Measurements from ENCODE around the gene ATP2A1. TPM values are rescaled to one million over a fixed set of nuclear protein-coding genes. Genes with fewer than 3 reads are reported as not detected.

ATP2A1 gene
- total and polyA plus RNA-seq, 2 donors (not counting 3 experiments of a cell fraction or from before 2014, with no cell fraction given) = 1.2 to 2.5 TPM

DNA sequence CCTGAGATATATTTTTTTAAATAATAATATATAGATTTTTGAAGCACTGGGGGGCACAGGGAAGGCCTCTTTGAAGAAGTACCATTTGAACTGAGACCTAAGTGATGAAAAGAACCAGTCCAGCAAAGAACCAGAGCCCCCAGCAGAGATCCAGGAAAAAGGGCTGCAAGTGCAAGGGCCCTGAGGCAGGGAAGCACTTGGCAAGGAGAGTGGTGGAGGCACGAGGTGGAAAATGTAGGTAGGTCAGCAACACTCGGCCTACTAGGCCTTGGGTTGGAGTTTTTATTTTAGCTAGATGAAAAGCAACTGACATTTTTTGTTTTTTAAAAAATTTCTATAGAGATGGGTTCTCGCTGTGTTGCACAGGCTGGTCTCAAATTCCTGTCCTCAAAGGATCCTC lies 51.9 kb downstream of the ATP2A1 start:
- no TSS peak for BruUV-seq (replicated peaks)
- Histone ChIP-seq H3K9me1 (replicated peaks; ENCODE audit: control insufficient read depth, extremely low read depth, insufficient read depth, low read length) (no peaks in the 10 kb centered on the region), H3K27me3 (ENCODE audit: control insufficient read depth in 2 of 2, insufficient read depth in 2 of 2, low read length in 2 of 2) (no peaks in the 10 kb centered on the region), H3K4me3 (replicated peaks in 1 of 3; ENCODE audit: insufficient read depth in 1 of 3, low read depth in 1 of 3, low read length in 3 of 3) (no peak overlapping the region), H3K36me3 (ENCODE audit: control insufficient read depth in 2 of 2, extremely low read depth in 1 of 2, insufficient read depth in 2 of 2, low read length in 2 of 2) (no peaks in the 10 kb centered on the region), H3K27ac (ENCODE audit: insufficient read depth, low read depth, low read length) (no peak overlapping the region), H3K4me1 (ENCODE audit: control insufficient read depth, extremely low read depth, insufficient read depth, low read length) (no peaks in the 10 kb centered on the region), H3K9me3 (replicated peaks; ENCODE audit: control insufficient read depth, insufficient read depth, low read length) (no peaks in the 10 kb centered on the region), H4K20me1 (replicated peaks; ENCODE audit: control insufficient read depth, extremely low read depth, insufficient read depth, low read length) (no peaks in the 10 kb centered on the region), H3K4me2 (ENCODE audit: insufficient read depth, low read length) (no peak overlapping the region), H2AFZ (ENCODE audit: low read depth, low read length) (no peak overlapping the region), H3K79me2 (ENCODE audit: control insufficient read depth, insufficient read depth, low read length) (no peaks in the 10 kb centered on the region), H3K9ac (replicated peaks; ENCODE audit: extremely low read depth, insufficient read depth, low read length) (no peak overlapping the region)
- dilution Hi-C loops (cut with MboI; ENCODE audit: extremely low pct_ligation_motif_present, low sequenced_read_pairs) (no loop called here), intact Hi-C loops (cut with micrococcal nuclease) (no loop called here)
- ChIA-PET POLR2A (no interaction called here), CTCF (interaction anchor here (1.0 kb wide), 1 partner anchor 15 kb away, joined by 3 read pairs; no protein-coding TSS in a partner anchor)
- FAIRE-seq (no peak), DNase-seq (ENCODE audit: low read depth, low spot score) (no peak)
- TF ChIP-seq POLR2A (IDR thresholded peaks at IDR 0.05; ENCODE audit: low read depth, low read length) (no peak), POLR2AphosphoS5 (IDR thresholded peaks at IDR 0.05; ENCODE audit: insufficient read depth, low read depth, low read length) (no peak), MYC (IDR thresholded peaks at IDR 0.05; ENCODE audit: low read depth, low read length) (no peak), JUN (IDR thresholded peaks at IDR 0.05; ENCODE audit: borderline replicate concordance, insufficient read depth, insufficient read length, low read depth) (no peak), GATA2 (IDR thresholded peaks at IDR 0.05; ENCODE audit: insufficient read depth, insufficient read length, low read depth, low read length) (no peak), FOS (IDR thresholded peaks at IDR 0.05; ENCODE audit: borderline replicate concordance, insufficient read depth, low read length) (no peak), EZH2 (IDR thresholded peaks at IDR 0.05; ENCODE audit: borderline replicate concordance, low read depth, low read length, severe bottlenecking) (no peak)
- TF ChIP-seq, protein P1, sequence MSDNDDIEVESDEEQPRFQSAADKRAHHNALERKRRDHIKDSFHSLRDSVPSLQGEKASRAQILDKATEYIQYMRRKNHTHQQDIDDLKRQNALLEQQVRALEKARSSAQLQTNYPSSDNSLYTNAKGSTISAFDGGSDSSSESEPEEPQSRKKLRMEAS (IDR thresholded peaks at IDR 0.05; ENCODE audit: insufficient read depth, insufficient read length) = no peak
- TF ChIP-seq, protein P2, sequence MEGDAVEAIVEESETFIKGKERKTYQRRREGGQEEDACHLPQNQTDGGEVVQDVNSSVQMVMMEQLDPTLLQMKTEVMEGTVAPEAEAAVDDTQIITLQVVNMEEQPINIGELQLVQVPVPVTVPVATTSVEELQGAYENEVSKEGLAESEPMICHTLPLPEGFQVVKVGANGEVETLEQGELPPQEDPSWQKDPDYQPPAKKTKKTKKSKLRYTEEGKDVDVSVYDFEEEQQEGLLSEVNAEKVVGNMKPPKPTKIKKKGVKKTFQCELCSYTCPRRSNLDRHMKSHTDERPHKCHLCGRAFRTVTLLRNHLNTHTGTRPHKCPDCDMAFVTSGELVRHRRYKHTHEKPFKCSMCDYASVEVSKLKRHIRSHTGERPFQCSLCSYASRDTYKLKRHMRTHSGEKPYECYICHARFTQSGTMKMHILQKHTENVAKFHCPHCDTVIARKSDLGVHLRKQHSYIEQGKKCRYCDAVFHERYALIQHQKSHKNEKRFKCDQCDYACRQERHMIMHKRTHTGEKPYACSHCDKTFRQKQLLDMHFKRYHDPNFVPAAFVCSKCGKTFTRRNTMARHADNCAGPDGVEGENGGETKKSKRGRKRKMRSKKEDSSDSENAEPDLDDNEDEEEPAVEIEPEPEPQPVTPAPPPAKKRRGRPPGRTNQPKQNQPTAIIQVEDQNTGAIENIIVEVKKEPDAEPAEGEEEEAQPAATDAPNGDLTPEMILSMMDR (IDR thresholded peaks at IDR 0.05; ENCODE audit: extremely low read depth in 1 of 2, insufficient read depth in 1 of 2, low read depth in 1 of 2, low read length in 2 of 2) = no peak
